ENCODE results near the gene PPIF. TPM values are rescaled to one million over a fixed set of nuclear protein-coding genes. Genes with fewer than 3 reads are reported as not detected.

Gene PPIF
- total RNA-seq, 3 donors from 2014 or later, result 16.0 to 39.3 (median 30.7) TPM

- Histone ChIP-seq H3K27me3 (no peaks in the 10 kb centered on the region), H3K4me3 (no peak overlapping the region), H3K9me3 (peaks cover 0 to 4% of the 10 kb centered on the region in 2 donors), H3K27ac (no peak overlapping the region), H3K36me3 (no peaks in the 10 kb centered on the region), H3K4me1 (no peaks in the 10 kb centered on the region)
- no peak for TF ChIP-seq CTCF (IDR thresholded peaks at IDR 0.05)
- TF ChIP-seq POLR2AphosphoS5 (IDR thresholded peaks at IDR 0.05), result no peak
- no peak for TF ChIP-seq POLR2A (IDR thresholded peaks at IDR 0.05)
- no peak for DNase-seq (ENCODE audit: low spot score in 2 of 2)
- intact Hi-C loops (cut with DNase I; ENCODE audit: low total_unique reads), result no loop called here
These were observed 14.6 kb downstream of the PPIF start for GRCh38 chr10:79361726-79362397.

- H3K36me3 ChIP-seq, result no peaks in the 10 kb centered on the region
- no peaks in the 10 kb centered on the region for H3K27me3 ChIP-seq
- TF ChIP-seq CTCF (IDR thresholded peaks at IDR 0.05), result no peak
- TF ChIP-seq POLR2A (IDR thresholded peaks at IDR 0.05), result no peak
- no peak for TF ChIP-seq POLR2AphosphoS5 (IDR thresholded peaks at IDR 0.05)
- H3K27ac ChIP-seq, result no peak overlapping the region
- no peak for DNase-seq (ENCODE audit: low spot score in 2 of 2)
- H3K4me1 ChIP-seq, result no peaks in the 10 kb centered on the region
- no peak overlapping the region for H3K4me3 ChIP-seq
- intact Hi-C loops (cut with DNase I; ENCODE audit: low total_unique reads), result no loop called here
- peaks cover 0 to 16% of the 10 kb centered on the region in 2 donors for H3K9me3 ChIP-seq
These were observed 20.3 kb downstream of the PPIF start for GRCh38 chr10:79367426-79368189.

GRCh38 chr10:79372871-79373270 is 25.6 kb downstream of the PPIF start:
- Histone ChIP-seq H3K4me1 (no peaks in the 10 kb centered on the region), H3K9me3 (peaks cover 0 to 12% of the 10 kb centered on the region in 2 donors), H3K27ac (no peak overlapping the region), H3K36me3 (no peaks in the 10 kb centered on the region), H3K27me3 (no peaks in the 10 kb centered on the region), H3K4me3 (no peak overlapping the region)
- TF ChIP-seq POLR2AphosphoS5 (IDR thresholded peaks at IDR 0.05), result no peak
- DNase-seq (ENCODE audit: low spot score in 2 of 2), result no peak
- intact Hi-C loops (cut with DNase I; ENCODE audit: low total_unique reads), result loop anchor here (10.0 kb wide), 1 partner anchor 92 kb away; no protein-coding TSS in a partner anchor

- H3K4me1 ChIP-seq, result no peaks in the 10 kb centered on the region
- no peak overlapping the region for H3K27ac ChIP-seq
- no peaks in the 10 kb centered on the region for H3K36me3 ChIP-seq
- no peaks in the 10 kb centered on the region for H3K27me3 ChIP-seq
- TF ChIP-seq POLR2AphosphoS5 (IDR thresholded peaks at IDR 0.05), result peak in 2 of 3 donors; percentile 22 to 61
- TF ChIP-seq POLR2A (IDR thresholded peaks at IDR 0.05), result no peak
- peak; percentile 90 to 98 (median 94) for TF ChIP-seq CTCF (IDR thresholded peaks at IDR 0.05)
- H3K9me3 ChIP-seq, result peaks cover 0 to 12% of the 10 kb centered on the region in 2 donors
- intact Hi-C loops (cut with DNase I; ENCODE audit: low total_unique reads), result loop anchor here (10.0 kb wide), 1 partner anchor 90 kb away; no protein-coding TSS in a partner anchor
- no peak overlapping the region for H3K4me3 ChIP-seq
- peak; percentile 73 to 88 for DNase-seq (ENCODE audit: low spot score in 2 of 2)
These were observed 27.3 kb downstream of the PPIF start for GRCh38 chr10:79374312-79375191.

- Histone ChIP-seq H3K9me3 (peaks cover 0 to 5% of the 10 kb centered on the region in 2 donors), H3K27me3 (no peaks in the 10 kb centered on the region), H3K36me3 (no peaks in the 10 kb centered on the region), H3K4me3 (no peak overlapping the region), H3K4me1 (no peaks in the 10 kb centered on the region), H3K27ac (no peak overlapping the region)
- peak in 1 of 2 donors; percentile 15 for DNase-seq (ENCODE audit: low spot score in 2 of 2)
- TF ChIP-seq POLR2A (IDR thresholded peaks at IDR 0.05), result no peak
- TF ChIP-seq POLR2AphosphoS5 (IDR thresholded peaks at IDR 0.05), result no peak
- no peak for TF ChIP-seq CTCF (IDR thresholded peaks at IDR 0.05)
- intact Hi-C loops (cut with DNase I; ENCODE audit: low total_unique reads), result loop anchor here (10.0 kb wide), 1 partner anchor 89 kb away; no protein-coding TSS in a partner anchor
These were observed 28.2 kb downstream of the PPIF start for GRCh38 chr10:79375321-79376077.

Data from breast epithelium (tissue), 4 donors.